Breast epithelium (tissue), 4 donors: ENCODE results near the gene NME2. TPM values are rescaled to one million over a fixed set of nuclear protein-coding genes. Genes with fewer than 3 reads are reported as not detected.

Experiments used
- DNase-seq, 2 donors: peaks; one replicate each; pipeline ENCODE4 v3.0.0-alpha.2; 2019; ENCODE audit warnings: low spot score in 2 of 2
- H3K27ac ChIP-seq, 2 donors: fragments of 200-600 bp; sonication (generic) in 1 of 2; one replicate each; pipeline ENCODE4 v1.5.1; 2016 to 2019; ENCODE audit warnings: mild to moderate bottlenecking in 1 of 2
- H3K27me3 ChIP-seq, 2 donors: fragments of 200-600 bp; sonication (generic) in 1 of 2; one replicate each; pipeline versions ENCODE4 v1.5.1 to v1.6.0; 2017 to 2019; ENCODE audit warnings: control low read depth in 1 of 2, mild to moderate bottlenecking in 1 of 2
- H3K36me3 ChIP-seq: fragments of 200-600 bp; one replicate; pipeline ENCODE4 v1.5.1; 2019
- H3K4me1 ChIP-seq, 2 donors: fragments of 200-600 bp; sonication (generic); one replicate each; pipeline ENCODE4 v1.5.1; 2016 to 2019; ENCODE audit warnings: control low read depth in 1 of 2
- H3K4me3 ChIP-seq, 3 donors: fragments of 200-600 bp; sonication (generic); 1 replicate in 2 of 3; 2 replicates in 1 of 3; pipeline ENCODE4 v1.5.1; 2016 to 2019; ENCODE audit warnings: mild to moderate bottlenecking in 3 of 3, moderate library complexity in 2 of 3
- H3K9me3 ChIP-seq, 2 donors: fragments of 200-600 bp; sonication (generic) in 1 of 2; one replicate each; pipeline ENCODE4 v1.5.1; 2016 to 2019; ENCODE audit warnings: control low read depth in 1 of 2
- CTCF ChIP-seq, 3 donors: fragments of 450-650 bp; IDR thresholded peaks; one replicate each; pipeline ENCODE4 v1.5.1; 2016 to 2017; ENCODE audit warnings: antibody characterized with exemption in 3 of 3, mild to moderate bottlenecking in 3 of 3, moderate library complexity in 3 of 3
- POLR2A ChIP-seq: fragments of 450-650 bp; IDR thresholded peaks from one replicate; pipeline ENCODE4 v1.6.1; 2016; ENCODE audit warnings: antibody characterized with exemption, mild to moderate bottlenecking, moderate library complexity
- POLR2AphosphoS5 ChIP-seq, 3 donors: sonication (generic); formaldehyde crosslinking; IDR thresholded peaks; one replicate each; pipeline ENCODE4 v1.6.1; 2017; ENCODE audit warnings: antibody characterized with exemption in 3 of 3
- intact Hi-C: fragments of 100-400 bp; cut with DNase I; formaldehyde crosslinking; loops from one replicate; pipeline ENCODE4 v1.15.1; 2023; ENCODE audit warnings: low total_unique reads
- total RNA-seq, 3 donors: library from RNA; depleted of rRNA; stranded (reverse); fragments of >200 nt; gene quantifications; one replicate each; pipeline ENCODE4 v1.1.0, GENCODE V29; 2016

Gene NME2
- total RNA-seq, 3 donors from 2014 or later: 394 to 566 (median 465) TPM

GRCh38 chr17:51200295-51200694 is 34.1 kb downstream of the NME2 start:
- intact Hi-C loops: no loop called here
- no peaks in the 10 kb centered on the region for H3K27me3 ChIP-seq
- no peak overlapping the region for H3K4me3 ChIP-seq
- no peak for DNase-seq
- no peak overlapping the region for H3K27ac ChIP-seq
- TF ChIP-seq POLR2AphosphoS5 (IDR thresholded peaks at IDR 0.05) (no peak), POLR2A (no peak), CTCF (IDR thresholded peaks at IDR 0.05) (no peak)
- H3K4me1 ChIP-seq: no peaks in the 10 kb centered on the region
- no peaks in the 10 kb centered on the region for H3K9me3 ChIP-seq
- peaks cover 18% of the 10 kb centered on the region for H3K36me3 ChIP-seq

GRCh38 chr17:51200846-51201245 is 34.6 kb downstream of the NME2 start:
- Histone ChIP-seq H3K36me3 (peaks cover 19% of the 10 kb centered on the region), H3K27me3 (no peaks in the 10 kb centered on the region), H3K9me3 (no peaks in the 10 kb centered on the region), H3K4me3 (no peak overlapping the region), H3K4me1 (no peaks in the 10 kb centered on the region), H3K27ac (no peak overlapping the region)
- DNase-seq: no peak
- TF ChIP-seq CTCF (IDR thresholded peaks at IDR 0.05): no peak
- no peak for TF ChIP-seq POLR2A
- TF ChIP-seq POLR2AphosphoS5 (IDR thresholded peaks at IDR 0.05): no peak
- intact Hi-C loops: no loop called here

GRCh38 chr17:51203838-51204237 is 37.6 kb downstream of the NME2 start:
- H3K4me3 ChIP-seq: no peak overlapping the region
- no peaks in the 10 kb centered on the region for H3K27me3 ChIP-seq
- no peak for DNase-seq
- no peaks in the 10 kb centered on the region for H3K9me3 ChIP-seq
- H3K27ac ChIP-seq: no peak overlapping the region
- intact Hi-C loops: no loop called here
- H3K4me1 ChIP-seq: no peaks in the 10 kb centered on the region
- peaks cover 12% of the 10 kb centered on the region for H3K36me3 ChIP-seq
- TF ChIP-seq POLR2A (no peak), POLR2AphosphoS5 (IDR thresholded peaks at IDR 0.05) (no peak), CTCF (IDR thresholded peaks at IDR 0.05) (no peak)

- no peak for DNase-seq
- Histone ChIP-seq H3K27ac (no peak overlapping the region), H3K4me3 (no peak overlapping the region), H3K9me3 (no peaks in the 10 kb centered on the region), H3K4me1 (no peaks in the 10 kb centered on the region), H3K36me3 (peaks cover 7% of the 10 kb centered on the region), H3K27me3 (no peaks in the 10 kb centered on the region)
- intact Hi-C loops: no loop called here
- TF ChIP-seq CTCF (IDR thresholded peaks at IDR 0.05) (no peak), POLR2A (no peak), POLR2AphosphoS5 (IDR thresholded peaks at IDR 0.05) (no peak)
These were observed 48.7 kb downstream of the NME2 start for GRCh38 chr17:51214920-51215319.

- peaks cover 7% of the 10 kb centered on the region for H3K36me3 ChIP-seq
- intact Hi-C loops: no loop called here
These were observed 51.7 kb downstream of the NME2 start for GRCh38 chr17:51217946-51218345.

More at GRCh38 chr17:51217946-51218345, 51.7 kb downstream of the NME2 start:
- Histone ChIP-seq H3K4me1 (no peaks in the 10 kb centered on the region), H3K27ac (no peak overlapping the region), H3K27me3 (no peaks in the 10 kb centered on the region), H3K4me3 (no peak overlapping the region), H3K9me3 (no peaks in the 10 kb centered on the region)
- TF ChIP-seq POLR2AphosphoS5 (IDR thresholded peaks at IDR 0.05) (no peak), POLR2A (no peak), CTCF (IDR thresholded peaks at IDR 0.05) (no peak)
- no peak for DNase-seq
